Heart right ventricle (tissue), 16 donors: ENCODE measurements around the gene NLGN3. TPM values are rescaled to one million over a fixed set of nuclear protein-coding genes. Genes with fewer than 3 reads are reported as not detected.

Experiments
- ATAC-seq, 8 donors: fragments of 200-7000 bp; cut with Tn5 transposase; one replicate each; pipeline ENCODE4 v1.9.1; 2020; ENCODE audit warnings: mild to moderate bottlenecking in 8 of 8, moderate library complexity in 8 of 8, moderate number of reproducible peaks in 1 of 8
- DNase-seq, 2 donors: peaks; one replicate each; pipeline ENCODE4 v3.0.0-alpha.2; 2020
- H3K27ac ChIP-seq, 10 donors: fragments of 200-600 bp; sonication (generic) in 2 of 10; one replicate each; pipeline versions ENCODE4 v1.5.0 to v1.8.0; 2020 to 2022; ENCODE audit warnings: mild to moderate bottlenecking in 3 of 10
- H3K27me3 ChIP-seq, 7 donors: fragments of 200-600 bp; one replicate each; pipeline ENCODE4 v1.8.0; 2021 to 2022; ENCODE audit warnings: mild to moderate bottlenecking in 2 of 7
- H3K36me3 ChIP-seq, 9 donors: fragments of 200-600 bp; sonication (generic) in 1 of 9; one replicate each; pipeline versions ENCODE4 v1.5.0 to v1.8.0; 2020 to 2022; ENCODE audit warnings: mild to moderate bottlenecking in 2 of 9
- H3K4me1 ChIP-seq, 9 donors: fragments of 200-600 bp; sonication (generic) in 1 of 9; one replicate each; pipeline versions ENCODE4 v1.5.0 to v1.8.0; 2020 to 2022; ENCODE audit warnings: mild to moderate bottlenecking in 4 of 9
- H3K4me3 ChIP-seq, 10 donors: fragments of 200-600 bp; sonication (generic) in 2 of 10; one replicate each; pipeline versions ENCODE4 v1.5.0 to v1.8.0; 2020 to 2022; ENCODE audit warnings: mild to moderate bottlenecking in 7 of 10, moderate library complexity in 2 of 10
- H3K9me3 ChIP-seq, 11 donors: fragments of 200-600 bp in 10 of 11; sonication (generic) in 2 of 11; one replicate each; pipeline versions ENCODE4 v1.5.0 to v1.8.0; 2013 to 2022; ENCODE audit warnings: mild to moderate bottlenecking in 2 of 11, control low read depth in 1 of 11, moderate library complexity in 1 of 11
- CTCF ChIP-seq, 9 donors: fragments of 200-600 bp; sonication (generic) in 2 of 9; IDR thresholded peaks; one replicate each; pipeline versions ENCODE4 v1.5.0 to v1.8.0; 2021 to 2022; ENCODE audit warnings: antibody characterized with exemption in 9 of 9, mild to moderate bottlenecking in 5 of 9, moderate library complexity in 1 of 9
- WGBS, 2 donors: extraction: QIAGEN DNeasy Blood & Tissue Kit; methylation state at CpG; one replicate each; pipeline ENCODE4 v1.1.7; 2013; ENCODE audit warnings: inconsistent platforms in 1 of 2; 5-methylcytosine and 5-hydroxymethylcytosine counted together
- intact Hi-C, 10 donors: fragments of 100-400 bp; cut with DNase I; formaldehyde crosslinking; loops; one replicate each; pipeline versions ENCODE4 v1.11.1 to v1.14.2; 2022
- polyA plus RNA-seq, 2 donors: library from polyadenylated mRNA; stranded (reverse); fragments of 200-250 nt; gene quantifications; one replicate each; pipeline ENCODE4 v1.2.3, GENCODE V29; 2013
- total RNA-seq, 10 donors: library from RNA; stranded (reverse); fragmentation: NEBNext Ultra II Directional in 3 of 10; extraction: Animal tissue kit (Norgen Biotek cat#: 25700) in 3 of 10; gene quantifications; one replicate each; pipeline versions ENCODE4 v1.2.1 to v1.2.4, GENCODE V29; 2021 to 2023
- donor health status: Arrhythmogenic right ventricular cardiomyopathy.
- donor health status: ischemic (EF 13 %, LVEDD 7.1; RV severe dilation, severe dysfunction).
- donor health status: healthy with polysubstance abuse.
- donor health status: DM: no; HTN: yes; CAD: no.
- donor health status: DM: no; HTN: no; CAD: no.
- donor health status: ischemic (EF 25% LVEDD 6.9; RV normal size, moderate dysfunction).
- donor health status: ischemic (EF 25% LVEDD 5.7; RV mildly dilated, moderate dysfunction).
- donor health status: healthy.
- donor health status: DM: yes; HTN: yes; CAD: no.
- donor health status: Ischemic cardiomyopathy.
- donor health status: ischemic (EF 35%, LVEDD 5.7; RV mildly dilated, moderate dysfunction).
- donor health status: nonischemic (EF 11% LVEDD 7.7; RV severe dilation, severe dysfunction).
- donor health status: DM: yes; HTN: yes; CAD: no.
- donor health status: PGD.
- donor health status: ischemic (EF 29% LVEDD 5.4; RV normal size, mild dysfunction).
- donor health status: nonischemic (EF 23%, LVEDD 6.1; RV moderate dilation, normal function).

The NLGN3 gene
- total and polyA plus RNA-seq, 12 donors, result 0.16 to 0.94 (median 0.51) TPM

- DNase-seq, result no peak
- H3K36me3 ChIP-seq, result no peaks in the 10 kb centered on the region
- no peak overlapping the region for H3K27ac ChIP-seq
- no peak for ATAC-seq
- H3K27me3 ChIP-seq, result peaks cover 0 to 32% (median 0%) of the 10 kb centered on the region in 7 donors
- intact Hi-C loops, result no loop called here
- WGBS, 2 donors, result 78 to 79% methylated on average over 3 of the region's 3 CpGs
- no peaks in the 10 kb centered on the region for H3K4me1 ChIP-seq
- no peak overlapping the region for H3K4me3 ChIP-seq
- no peaks in the 10 kb centered on the region for H3K9me3 ChIP-seq
- TF ChIP-seq CTCF (IDR thresholded peaks at IDR 0.05), result no peak
These were observed 66.2 kb downstream of the NLGN3 start for GRCh38 chrX:71210816-71211215.

GRCh38 chrX:71212536-71212935 lies 67.9 kb downstream of the NLGN3 start:
- H3K36me3 ChIP-seq, result no peaks in the 10 kb centered on the region
- H3K4me3 ChIP-seq, result no peak overlapping the region
- intact Hi-C loops, result no loop called here
- 61 to 63% methylated on average over 5 of the region's 5 CpGs for WGBS, 2 donors
- TF ChIP-seq CTCF (IDR thresholded peaks at IDR 0.05), result no peak
- H3K27ac ChIP-seq, result no peak overlapping the region
- no peak for ATAC-seq
- no peaks in the 10 kb centered on the region for H3K9me3 ChIP-seq
- peaks cover 0 to 32% (median 0%) of the 10 kb centered on the region in 7 donors for H3K27me3 ChIP-seq
- no peak for DNase-seq
- H3K4me1 ChIP-seq, result no peaks in the 10 kb centered on the region

- Histone ChIP-seq H3K9me3 (no peaks in the 10 kb centered on the region), H3K27me3 (peaks cover 0 to 24% (median 0%) of the 10 kb centered on the region in 7 donors), H3K4me3 (no peak overlapping the region), H3K27ac (no peak overlapping the region), H3K4me1 (no peaks in the 10 kb centered on the region), H3K36me3 (no peaks in the 10 kb centered on the region)
- ATAC-seq, result no peak
- TF ChIP-seq CTCF (IDR thresholded peaks at IDR 0.05), result no peak
- intact Hi-C loops, result no loop called here
- 82 to 96% methylated on average over 1 of the region's 1 CpG for WGBS, 2 donors
- DNase-seq, result no peak
These were observed 69.5 kb downstream of the NLGN3 start for GRCh38 chrX:71214152-71214551.

- intact Hi-C loops, result no loop called here
- peaks cover 0 to 24% (median 0%) of the 10 kb centered on the region in 7 donors for H3K27me3 ChIP-seq
- no peak overlapping the region for H3K4me3 ChIP-seq
- no peak for ATAC-seq
- H3K9me3 ChIP-seq, result no peaks in the 10 kb centered on the region
- H3K4me1 ChIP-seq, result no peaks in the 10 kb centered on the region
- no peak for TF ChIP-seq CTCF (IDR thresholded peaks at IDR 0.05)
- DNase-seq, result no peak
- no peak overlapping the region for H3K27ac ChIP-seq
- no peaks in the 10 kb centered on the region for H3K36me3 ChIP-seq
- WGBS, 2 donors, result 81% methylated on average over 4 to 5 of the region's 5 CpGs
These were observed 70.1 kb downstream of the NLGN3 start for GRCh38 chrX:71214604-71215337.
